H9 (cell line): ENCODE measurements around the gene DPP6. TPM values are rescaled to one million over a fixed set of nuclear protein-coding genes. Genes with fewer than 3 reads are reported as not detected.

Source experiments
- DNase-seq: peaks from one replicate; pipeline ENCODE4 v3.0.0-alpha.2; 2017
- H2AFZ ChIP-seq: one replicate; pipeline ENCODE4 v1.6.1; 2013; ENCODE audit warnings: mild to moderate bottlenecking, low read length, control low read depth, moderate library complexity
- H2AK5ac ChIP-seq: 2 replicates; pipeline ENCODE4 v1.6.1; 2013; ENCODE audit warnings: low read length, control low read depth, mixed read lengths; ENCODE audit not compliant: insufficient read length
- H2BK120ac ChIP-seq: one replicate; pipeline ENCODE4 v1.6.1; 2013; ENCODE audit warnings: low read depth, mild to moderate bottlenecking, low read length, control low read depth, inconsistent platforms; ENCODE audit not compliant: poor library complexity, severe bottlenecking
- H2BK12ac ChIP-seq: 2 replicates; pipeline ENCODE4 v1.6.1; 2013; ENCODE audit warnings: low read length, control low read depth, mixed read lengths, low read depth; ENCODE audit not compliant: insufficient read length
- H2BK15ac ChIP-seq: 2 replicates; pipeline ENCODE4 v1.6.1; 2013; ENCODE audit warnings: low read depth, low read length, control low read depth
- H2BK20ac ChIP-seq: one replicate; pipeline ENCODE4 v1.6.1; 2013; ENCODE audit warnings: low read depth, mild to moderate bottlenecking, low read length, control low read depth, inconsistent platforms; ENCODE audit not compliant: poor library complexity, severe bottlenecking
- H2BK5ac ChIP-seq: 2 replicates; pipeline ENCODE4 v1.6.1; 2013; ENCODE audit warnings: low read length, control low read depth, mixed read lengths; ENCODE audit not compliant: insufficient read length
- H3K14ac ChIP-seq: 2 replicates; pipeline ENCODE4 v1.6.1; 2013; ENCODE audit warnings: low read length, control low read depth; ENCODE audit not compliant: insufficient read depth
- H3K18ac ChIP-seq: 2 replicates; pipeline ENCODE4 v1.6.1; 2013; ENCODE audit warnings: low read depth, mild to moderate bottlenecking, mixed read lengths, low read length, control low read depth; ENCODE audit not compliant: insufficient read length
- H3K23ac ChIP-seq: 2 replicates; pipeline ENCODE4 v1.6.1; 2013; ENCODE audit warnings: low read length, control low read depth, mixed read lengths, low read depth; ENCODE audit not compliant: insufficient read length
- H3K23me2 ChIP-seq: 2 replicates; pipeline ENCODE4 v1.6.1; 2013; ENCODE audit warnings: low read depth, mild to moderate bottlenecking, mixed read lengths, low read length, control low read depth; ENCODE audit not compliant: insufficient read length, poor library complexity, severe bottlenecking
- H3K27ac ChIP-seq: 2 replicates; pipeline ENCODE4 v1.5.1; 2013; ENCODE audit warnings: low read length, control low read depth, mixed read lengths, low read depth; ENCODE audit not compliant: insufficient read length
- H3K27me3 ChIP-seq: 2 replicates; pipeline ENCODE4 v1.6.1; 2013; ENCODE audit warnings: low read length, control low read depth, inconsistent platforms; ENCODE audit not compliant: insufficient read depth
- H3K4ac ChIP-seq: 2 replicates; pipeline ENCODE4 v1.6.1; 2013; ENCODE audit warnings: low read depth, mild to moderate bottlenecking, control low read depth, inconsistent platforms, low read length, moderate library complexity
- H3K4me1 ChIP-seq: 2 replicates; pipeline ENCODE4 v1.6.1; 2013; ENCODE audit warnings: low read length, control low read depth, inconsistent platforms; ENCODE audit not compliant: insufficient read depth
- H3K4me2 ChIP-seq: 2 replicates; pipeline ENCODE4 v1.6.1; 2013; ENCODE audit warnings: low read length, control low read depth, mixed read lengths; ENCODE audit not compliant: insufficient read length, insufficient read depth
- H3K56ac ChIP-seq: 2 replicates; pipeline ENCODE4 v1.6.1; 2013; ENCODE audit warnings: low read depth, mild to moderate bottlenecking, mixed read lengths, low read length, control low read depth; ENCODE audit not compliant: insufficient read length
- H3K79me1 ChIP-seq: 2 replicates; pipeline ENCODE4 v1.6.1; 2013; ENCODE audit warnings: low read depth, mild to moderate bottlenecking, moderate library complexity, low read length, control low read depth, inconsistent platforms; ENCODE audit not compliant: insufficient read depth, poor library complexity, severe bottlenecking
- H3K79me2 ChIP-seq: 2 replicates; pipeline ENCODE4 v1.6.1; 2013; ENCODE audit warnings: low read length, control low read depth, inconsistent platforms; ENCODE audit not compliant: insufficient read depth
- H3K9ac ChIP-seq: 2 replicates; pipeline ENCODE4 v1.6.1; 2013; ENCODE audit warnings: low read length, control low read depth, mixed read lengths; ENCODE audit not compliant: insufficient read length; ENCODE audit errors: extremely low read depth
- H3K9me3 ChIP-seq: one replicate; pipeline ENCODE4 v1.6.1; 2013; ENCODE audit warnings: low read depth, low read length, inconsistent platforms; ENCODE audit not compliant: control insufficient read depth
- H3T11ph ChIP-seq: one replicate; pipeline ENCODE4 v1.6.1; 2013; ENCODE audit warnings: mild to moderate bottlenecking, low read length, control low read depth, inconsistent platforms
- H4K20me1 ChIP-seq: one replicate; pipeline ENCODE4 v1.6.1; 2013; ENCODE audit not compliant: control insufficient read depth, insufficient read length, insufficient read depth
- H4K5ac ChIP-seq: 2 replicates; pipeline ENCODE4 v1.6.1; 2013; ENCODE audit warnings: low read depth, mild to moderate bottlenecking, mixed read lengths, low read length, control low read depth; ENCODE audit not compliant: insufficient read length
- H4K8ac ChIP-seq: replicated peaks from 2 replicates; pipeline ENCODE4 v1.6.1; 2013; ENCODE audit warnings: low read length, control low read depth, mixed read lengths, low read depth; ENCODE audit not compliant: insufficient read length
- H4K91ac ChIP-seq: 2 replicates; pipeline ENCODE4 v1.6.1; 2013; ENCODE audit warnings: low read depth, mild to moderate bottlenecking, moderate library complexity, mixed read lengths, low read length, control low read depth; ENCODE audit not compliant: insufficient read length
- H3K27ac Mint-ChIP-seq, 3 experiments: 2 replicates in 2 of 3; 3 replicates in 1 of 3; pipeline ENCODE4 v1.8.0; 2020 to 2021; ENCODE audit warnings: mixed read lengths in 3 of 3, mild to moderate bottlenecking in 1 of 3, moderate library complexity in 1 of 3
- H3K27me3 Mint-ChIP-seq: 2 replicates; pipeline ENCODE4 v1.8.0; 2021; ENCODE audit warnings: low read depth, mild to moderate bottlenecking, moderate library complexity, mixed read lengths
- H3K36me3 Mint-ChIP-seq, 3 experiments: 2 replicates in 2 of 3; 3 replicates in 1 of 3; pipeline ENCODE4 v1.8.0; 2020 to 2021; ENCODE audit warnings: low read depth in 3 of 3, mixed read lengths in 3 of 3; ENCODE audit not compliant: insufficient read depth in 1 of 3
- H3K4me1 Mint-ChIP-seq, 2 experiments: 2 replicates each; pipeline ENCODE4 v1.8.0; 2020; ENCODE audit warnings: mixed read lengths in 2 of 2
- H3K4me3 Mint-ChIP-seq, 2 experiments: 2 replicates in 1 of 2; 3 replicates in 1 of 2; pipeline ENCODE4 v1.8.0; 2020 to 2021; ENCODE audit warnings: mild to moderate bottlenecking in 2 of 2, mixed read lengths in 2 of 2, moderate library complexity in 1 of 2
- H3K9me3 Mint-ChIP-seq, 2 experiments: 2 replicates in 1 of 2; 3 replicates in 1 of 2; pipeline ENCODE4 v1.8.0; 2020; ENCODE audit warnings: mild to moderate bottlenecking in 2 of 2, mixed read lengths in 2 of 2, moderate library complexity in 1 of 2
- CTCF ChIP-seq: fragments of 200-600 bp; sonication (generic); conservative IDR thresholded peaks from 3 replicates; pipeline ENCODE4 v1.8.0; 2021; ENCODE audit warnings: antibody characterized with exemption, mild to moderate bottlenecking
- WGBS: extraction: QIAGEN DNeasy Blood & Tissue Kit; methylation state at CpG from one replicate; pipeline ENCODE4 v1.1.7; 2013; ENCODE audit warnings: missing lambda C conversion rate, low lambda C conversion rate, mixed read lengths; ENCODE audit not compliant: insufficient read length; ENCODE audit errors: extremely low coverage; 5-methylcytosine and 5-hydroxymethylcytosine counted together
- total RNA-seq: library from RNA; stranded (reverse); gene quantifications from 2 replicates; pipeline ENCODE4 v1.2.1, GENCODE V29; 2021

Gene DPP6
- total RNA-seq, 1 experiment from 2014 or later, result 4.5 TPM

DNA sequence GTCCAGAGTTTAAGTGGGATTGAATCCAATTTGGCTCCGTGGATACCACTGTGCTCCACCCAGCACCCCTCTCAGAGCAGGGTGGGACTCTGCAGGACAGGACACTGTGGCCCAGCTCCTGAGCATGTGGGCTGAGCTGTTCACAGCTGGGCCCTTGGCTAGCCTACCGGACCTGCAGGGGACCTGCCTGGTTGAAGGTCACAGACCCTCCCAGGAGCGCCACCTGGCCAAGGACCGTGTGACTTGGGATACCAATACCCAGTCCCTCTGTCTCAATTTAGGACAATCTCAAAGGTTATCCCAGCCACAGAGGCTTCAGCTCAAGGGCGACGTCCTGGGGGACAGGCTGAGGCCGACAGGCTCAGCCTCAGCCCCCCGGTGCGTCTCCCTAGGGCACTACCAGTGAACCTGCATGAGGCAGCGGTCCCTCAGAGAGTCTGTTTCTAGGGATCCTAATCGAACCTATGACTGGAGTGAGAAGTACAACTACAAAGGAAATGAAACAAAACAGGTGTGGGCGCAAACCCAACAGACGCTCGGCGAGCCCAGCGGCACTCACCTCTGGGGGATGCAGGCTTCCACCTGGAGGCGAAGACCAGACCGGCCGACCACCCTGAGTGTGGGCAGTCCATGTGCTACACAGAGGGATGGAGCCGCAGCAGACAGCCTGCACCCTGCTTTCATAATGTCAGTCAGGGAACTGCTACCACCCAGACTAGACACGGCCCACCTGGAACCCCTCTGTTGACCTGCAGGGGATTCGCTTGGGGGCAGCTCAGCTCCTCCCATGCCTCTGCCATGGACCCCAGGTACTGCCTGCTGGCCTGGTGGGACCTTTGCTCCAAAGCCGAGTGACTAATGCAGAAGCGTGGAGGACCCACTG is 847.0 kb downstream of the DPP6 start:
- DNase-seq, result no peak
- no peaks in the 10 kb centered on the region for H3K9me3 ChIP-seq
- H3K4me1 ChIP-seq, result no peaks in the 10 kb centered on the region
- H4K91ac ChIP-seq, result no peak overlapping the region
- H3K27me3 ChIP-seq, result no peaks in the 10 kb centered on the region
- no peaks in the 10 kb centered on the region for H3K9me3 Mint-ChIP-seq
- H3K27me3 Mint-ChIP-seq, result no peaks in the 10 kb centered on the region; the same call in 1 of the 2 replicates
- H3K23ac ChIP-seq, result no peak overlapping the region
- no peak overlapping the region for H4K5ac ChIP-seq
- H3K4me1 Mint-ChIP-seq, result peaks cover 8 to 12% of the 10 kb centered on the region in 2 experiments; a peak in 3 of 4 replicates
- H2BK15ac ChIP-seq, result no peak overlapping the region
- H4K8ac ChIP-seq, result no peak overlapping the region
- H2BK120ac ChIP-seq, result no peak overlapping the region
- no peak overlapping the region for H3K4me3 Mint-ChIP-seq
- no peaks in the 10 kb centered on the region for H3K79me1 ChIP-seq
- no peaks in the 10 kb centered on the region for H3K23me2 ChIP-seq
- no peak overlapping the region for H3K27ac Mint-ChIP-seq
- no peak overlapping the region for H3T11ph ChIP-seq
- H2BK12ac ChIP-seq, result no peak overlapping the region
- no peak overlapping the region for H3K56ac ChIP-seq
- TF ChIP-seq CTCF, result no peak
- no peak overlapping the region for H2AFZ ChIP-seq
- no peaks in the 10 kb centered on the region for H3K36me3 Mint-ChIP-seq
- no peak overlapping the region for H2AK5ac ChIP-seq
- H3K18ac ChIP-seq, result no peak overlapping the region
- H3K9ac ChIP-seq, result no peak overlapping the region
- no CpG with 5 or more reads among the region's 24 CpGs for WGBS
- H3K14ac ChIP-seq, result no peak overlapping the region
- no peak overlapping the region for H3K27ac ChIP-seq
- H3K4me2 ChIP-seq, result no peak overlapping the region
- H4K20me1 ChIP-seq, result no peaks in the 10 kb centered on the region
- H2BK20ac ChIP-seq, result no peak overlapping the region
- H3K79me2 ChIP-seq, result no peaks in the 10 kb centered on the region
- H2BK5ac ChIP-seq, result no peak overlapping the region
- no peak overlapping the region for H3K4ac ChIP-seq
